ENCODE measurements around the gene MAPKAP1.
"Not testable (repeated sequence)": the region's sequence is repeated elsewhere in the genome, so short reads cannot be mapped to it uniquely, and the experiment has no call there.

MAPKAP1 gene

DNA sequence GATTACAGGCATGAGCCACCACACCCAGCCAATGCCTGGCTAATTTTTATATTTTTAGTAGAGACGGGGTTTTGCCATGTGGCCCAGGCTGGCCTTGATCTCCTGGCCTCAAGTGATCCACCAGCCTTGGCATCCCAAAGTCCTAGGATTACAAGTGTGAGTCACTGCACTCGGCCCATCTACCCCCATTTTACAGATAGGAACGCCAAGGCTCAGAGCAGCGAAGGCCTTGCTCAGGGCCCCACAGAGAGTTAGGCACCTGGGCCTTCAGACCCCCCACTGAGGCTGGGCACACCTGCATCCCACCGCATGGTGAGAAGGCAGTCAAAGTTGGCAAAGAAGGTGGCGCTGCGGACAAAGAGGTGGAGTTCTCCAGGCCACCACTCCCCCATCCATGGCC, 302.3 kb downstream of the MAPKAP1 start:
- no peak overlapping the region for H3K4me3 ChIP-seq (ENCODE audit: low read depth, low read length)
- TF ChIP-seq MYC (IDR thresholded peaks at IDR 0.05; ENCODE audit: low read depth, low read length): no peak
- no peak for TF ChIP-seq CTCF (IDR thresholded peaks at IDR 0.05; ENCODE audit: low read depth, low read length)
- no peak for TF ChIP-seq POLR2A (IDR thresholded peaks at IDR 0.05; ENCODE audit: extremely low read depth, insufficient read length)
- no peak for TF ChIP-seq MAX (IDR thresholded peaks at IDR 0.05; ENCODE audit: low read depth, low read length)
- no peak for DNase-seq (ENCODE audit: low read depth)

DNA sequence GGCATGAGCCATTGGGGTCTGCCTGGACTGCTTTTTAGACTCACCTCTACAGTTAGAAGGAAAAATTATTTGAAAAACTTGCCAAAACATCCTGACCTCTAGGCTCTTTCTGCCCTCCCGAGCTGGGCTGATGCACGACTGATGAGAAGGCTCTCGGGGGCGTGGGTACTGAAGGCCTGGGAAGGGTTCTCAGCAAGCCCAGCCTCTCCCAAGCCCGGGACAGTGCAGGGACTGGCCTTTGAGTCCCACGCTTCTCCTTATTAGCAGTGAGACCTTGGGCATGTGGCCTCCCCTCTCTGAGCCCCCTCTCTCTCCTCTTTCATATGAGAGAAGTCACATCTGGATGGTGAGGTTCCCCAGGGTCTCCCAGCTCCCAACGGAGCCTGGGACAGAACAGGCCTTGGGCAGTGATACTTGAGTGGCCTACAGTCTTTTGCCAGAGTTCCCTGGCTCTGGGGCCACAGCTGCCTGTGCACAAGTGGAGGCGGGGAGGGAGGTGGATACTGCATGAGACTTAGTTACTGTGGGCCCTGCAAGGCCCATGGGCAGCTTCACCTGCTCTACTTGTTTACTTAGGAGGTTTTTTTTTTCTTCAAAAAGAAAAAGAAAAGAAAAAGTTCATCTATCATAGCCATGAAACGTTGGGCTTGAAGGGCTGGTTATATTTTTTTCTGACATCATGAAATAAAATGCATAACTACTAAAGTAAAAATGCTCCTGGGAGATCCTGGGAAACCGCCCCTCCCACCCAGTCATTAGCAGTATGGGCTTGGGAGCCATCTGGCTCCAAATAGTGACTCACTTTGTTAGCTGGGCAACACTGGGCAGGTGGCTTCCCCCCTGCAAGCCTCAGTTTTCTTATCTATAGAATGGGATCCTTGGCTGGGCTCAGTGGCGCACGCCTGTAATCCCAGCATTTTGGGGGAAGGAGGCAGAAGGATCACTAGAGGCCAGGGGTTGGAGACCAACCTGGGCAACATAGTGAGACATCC, 306.0 kb downstream of the MAPKAP1 start:
- TF ChIP-seq MAX (IDR thresholded peaks at IDR 0.05; ENCODE audit: low read depth, low read length) (no peak), MYC (IDR thresholded peaks at IDR 0.05; ENCODE audit: low read depth, low read length) (no peak), CTCF (IDR thresholded peaks at IDR 0.05; ENCODE audit: low read depth, low read length) (no peak)
- H3K4me3 ChIP-seq (ENCODE audit: low read depth, low read length): no peak overlapping the region
- DNase-seq (ENCODE audit: low read depth): no peak

- H3K4me3 ChIP-seq (ENCODE audit: low read depth, low read length); DNase-seq (ENCODE audit: low read depth): not testable (repeated sequence)
Measured at GRCh38 chr9:125400232-125400631, 306.8 kb downstream of the MAPKAP1 start.

DNA sequence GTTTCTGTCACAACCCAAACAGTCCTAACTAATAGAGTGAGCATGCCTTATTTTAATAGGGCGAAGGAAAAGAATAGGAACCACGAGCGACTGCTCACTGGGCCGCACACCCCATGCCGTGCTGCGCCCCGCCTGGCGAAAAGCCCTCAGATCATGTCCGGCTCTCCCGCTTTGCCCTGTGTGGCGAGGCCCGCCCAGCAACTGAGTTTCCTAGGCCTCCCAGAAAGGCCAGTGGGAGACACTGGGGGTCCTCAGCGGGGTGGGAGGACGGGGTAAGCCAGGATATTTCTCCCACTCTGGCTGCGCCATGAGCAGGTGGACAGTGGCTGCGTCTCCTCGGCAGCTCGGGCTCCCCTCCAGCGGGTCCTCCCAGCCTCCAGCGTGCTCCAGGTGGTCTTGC, 307.3 kb downstream of the MAPKAP1 start:
- no peak for DNase-seq (ENCODE audit: low read depth)
- no peak overlapping the region for H3K4me3 ChIP-seq (ENCODE audit: low read depth, low read length)
- TF ChIP-seq MAX (IDR thresholded peaks at IDR 0.05; ENCODE audit: low read depth, low read length) (no peak), CTCF (IDR thresholded peaks at IDR 0.05; ENCODE audit: low read depth, low read length) (no peak)

GRCh38 chr9:125399165-125399564, 307.8 kb downstream of the MAPKAP1 start:
- no peak for TF ChIP-seq MAX (IDR thresholded peaks at IDR 0.05; ENCODE audit: low read depth, low read length)
- DNase-seq (ENCODE audit: low read depth): no peak
- H3K4me3 ChIP-seq (ENCODE audit: low read depth, low read length): no peak overlapping the region

GRCh38 chr9:125398243-125398642, 308.8 kb downstream of the MAPKAP1 start:
- H3K4me3 ChIP-seq (ENCODE audit: low read depth, low read length): no peak overlapping the region
- no peak for DNase-seq (ENCODE audit: low read depth)
- TF ChIP-seq MAX (IDR thresholded peaks at IDR 0.05; ENCODE audit: low read depth, low read length) (no peak), CTCF (IDR thresholded peaks at IDR 0.05; ENCODE audit: low read depth, low read length) (no peak), MYC (IDR thresholded peaks at IDR 0.05; ENCODE audit: low read depth, low read length) (no peak), POLR2A (IDR thresholded peaks at IDR 0.05; ENCODE audit: extremely low read depth, insufficient read length) (no peak)

GRCh38 chr9:125397736-125398135, 309.3 kb downstream of the MAPKAP1 start:
- TF ChIP-seq MAX (IDR thresholded peaks at IDR 0.05; ENCODE audit: low read depth, low read length): no peak
- no peak for TF ChIP-seq MYC (IDR thresholded peaks at IDR 0.05; ENCODE audit: low read depth, low read length)
- no peak for TF ChIP-seq CTCF (IDR thresholded peaks at IDR 0.05; ENCODE audit: low read depth, low read length)
- TF ChIP-seq POLR2A (IDR thresholded peaks at IDR 0.05; ENCODE audit: extremely low read depth, insufficient read length): no peak
- DNase-seq (ENCODE audit: low read depth): no peak
- no peak overlapping the region for H3K4me3 ChIP-seq (ENCODE audit: low read depth, low read length)

Data from NB4 (cell line).